NCI-H146 treated with DMSO at 0.1 percent for 48 hours (cell line): ENCODE results near the gene U2SURP.
"Not testable (repeated sequence)": the region's sequence is repeated elsewhere in the genome, so short reads cannot be mapped to it uniquely, and the experiment has no call there.

Source experiments
- DNase-seq: peaks from one replicate; lab custom pipeline; 2025; ENCODE audit not compliant: unreplicated experiment; lab: John Stamatoyannopoulos, UW

The U2SURP gene

DNA sequence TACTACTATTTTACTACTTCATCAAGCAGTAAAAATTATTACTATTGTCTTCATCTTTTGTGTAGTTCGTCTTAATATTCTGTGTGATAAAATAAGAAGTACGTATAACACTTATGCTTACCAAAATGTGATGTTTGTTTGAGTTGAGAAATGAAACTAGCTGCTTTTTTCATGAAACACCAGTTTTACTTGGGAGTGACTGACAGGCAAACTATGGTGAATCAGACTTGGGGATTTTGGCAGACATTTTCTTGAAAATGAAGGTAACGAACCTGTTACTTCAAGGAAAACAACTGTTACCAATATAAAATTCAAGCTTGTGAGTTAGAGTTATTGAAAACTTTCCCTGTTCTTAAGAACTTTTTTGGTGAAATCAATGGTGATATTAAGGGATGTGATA is 10.3 kb downstream of the U2SURP start:
- DNase-seq, result no peak

DNA sequence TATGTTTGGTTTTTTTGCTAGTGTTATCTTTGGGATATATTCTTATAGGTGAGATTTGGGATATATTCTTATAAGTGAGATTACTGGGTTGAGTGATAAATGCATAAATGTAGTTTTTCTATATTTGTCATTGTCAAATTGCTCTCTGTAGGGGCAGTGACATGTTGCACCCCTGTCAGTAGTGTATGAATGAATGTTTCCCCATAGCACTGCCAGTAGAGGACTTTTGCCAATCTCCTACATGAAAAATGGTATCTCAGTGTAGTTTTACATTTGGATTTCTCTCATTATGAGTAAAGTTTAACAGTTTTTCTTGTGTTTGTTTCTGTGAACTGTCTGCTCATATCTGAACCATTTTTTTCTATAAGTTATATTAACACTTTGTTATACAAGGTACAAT is 13.6 kb downstream of the U2SURP start:
- DNase-seq, result no peak

DNA sequence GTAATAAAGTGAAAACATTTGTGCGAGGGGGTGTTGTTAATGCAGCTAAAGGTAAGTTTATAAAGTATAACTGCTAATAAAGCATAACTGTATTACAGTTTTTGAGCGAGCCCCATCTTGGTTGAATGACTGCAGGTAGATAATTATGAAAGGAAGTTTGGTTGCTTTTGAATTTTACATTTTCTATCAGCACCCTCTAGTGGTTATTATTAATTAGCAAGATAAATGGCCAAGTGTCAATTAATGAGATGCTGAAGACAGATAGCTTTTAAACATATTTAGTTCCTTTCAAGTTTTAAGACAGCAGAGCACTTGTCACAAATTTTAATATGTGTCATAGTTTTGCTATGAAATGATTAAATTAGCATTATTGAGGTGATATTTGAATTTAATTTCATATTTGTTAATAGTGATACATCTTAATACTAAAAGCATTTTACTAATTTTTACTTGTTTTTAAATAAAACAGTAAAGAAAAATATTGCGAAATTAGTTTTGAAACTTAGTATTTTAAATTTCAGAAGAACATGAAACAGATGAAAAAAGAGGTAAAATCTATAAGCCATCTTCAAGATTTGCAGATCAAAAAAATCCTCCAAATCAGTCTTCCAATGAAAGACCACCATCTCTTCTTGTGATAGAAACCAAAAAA is 15.1 kb downstream of the U2SURP start:
- peak; percentile 50 for DNase-seq

DNA sequence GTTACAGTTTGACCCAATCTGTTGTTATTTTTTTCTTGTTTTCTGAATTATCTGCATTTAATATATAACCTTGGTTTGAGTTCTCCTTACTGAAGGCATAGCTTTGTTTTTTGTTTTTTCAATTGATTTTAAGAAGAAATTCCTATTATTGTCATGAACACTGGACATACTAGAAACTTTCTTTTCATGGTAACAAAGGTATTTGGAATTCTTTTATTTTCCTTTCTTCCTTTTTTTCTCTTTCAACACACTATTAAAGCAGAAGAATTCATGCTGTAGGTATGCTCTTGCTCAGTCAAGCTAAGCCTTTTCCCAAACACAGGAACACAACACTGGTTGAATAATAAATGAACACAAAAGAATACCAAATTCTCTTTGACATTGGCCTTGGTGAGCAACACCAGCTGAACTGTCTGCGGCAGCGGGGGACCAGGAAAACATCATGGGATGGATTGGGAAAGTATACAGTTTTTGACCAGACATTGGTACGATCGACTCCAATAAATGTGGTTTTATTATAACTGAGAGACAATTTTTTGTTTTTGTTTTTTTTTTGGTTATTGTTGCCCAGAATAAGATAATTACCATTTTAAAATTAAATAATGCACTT is 23.1 kb downstream of the U2SURP start:
- DNase-seq, result no peak

DNA sequence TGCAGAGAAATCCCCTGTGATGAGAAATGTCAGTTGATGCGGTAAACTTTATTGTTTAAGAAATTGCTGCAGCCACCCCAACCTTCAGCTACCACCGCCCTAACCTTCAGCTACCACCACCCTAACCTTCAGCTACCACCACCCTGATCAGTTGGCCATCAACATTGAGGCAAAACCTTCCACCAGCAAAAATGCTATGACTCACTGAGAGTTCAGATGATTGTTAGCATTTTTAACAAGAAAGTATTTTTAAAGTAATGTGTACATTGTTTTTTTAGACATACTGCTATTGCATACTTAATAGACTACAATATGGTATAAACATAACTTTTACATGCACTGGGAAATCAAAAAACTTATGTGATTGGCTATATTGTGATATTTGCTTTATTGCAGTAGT is 30.0 kb downstream of the U2SURP start:
- no peak for DNase-seq

DNA sequence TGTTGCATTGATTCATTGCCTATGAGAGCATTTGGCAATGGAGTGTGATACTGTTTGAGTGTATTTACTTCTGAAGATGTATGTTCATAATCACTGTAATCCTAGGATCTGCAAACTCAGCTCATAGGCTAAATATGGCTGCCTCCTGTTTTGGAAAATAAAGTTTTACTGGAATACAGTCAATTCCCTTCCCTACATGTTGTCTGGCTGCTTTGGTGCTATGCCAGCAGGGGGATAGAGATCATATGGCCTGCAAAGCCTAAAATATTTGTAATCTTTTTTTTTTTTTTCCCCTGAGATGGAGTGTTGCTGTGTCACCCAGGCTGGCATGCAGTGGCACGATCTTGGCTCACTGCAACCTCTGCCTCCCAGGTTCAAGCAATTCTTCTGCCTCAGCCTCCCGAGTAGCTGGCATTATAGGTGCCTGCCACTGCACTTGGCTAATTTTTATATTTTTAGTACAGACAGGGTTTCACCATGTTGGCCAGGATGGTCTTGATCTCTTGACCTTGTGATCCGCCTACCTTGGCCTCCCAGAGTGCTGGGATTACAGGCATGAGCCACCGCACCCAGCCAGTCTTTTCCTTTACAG is 30.5 kb downstream of the U2SURP start:
- DNase-seq, result not testable (repeated sequence)

DNA sequence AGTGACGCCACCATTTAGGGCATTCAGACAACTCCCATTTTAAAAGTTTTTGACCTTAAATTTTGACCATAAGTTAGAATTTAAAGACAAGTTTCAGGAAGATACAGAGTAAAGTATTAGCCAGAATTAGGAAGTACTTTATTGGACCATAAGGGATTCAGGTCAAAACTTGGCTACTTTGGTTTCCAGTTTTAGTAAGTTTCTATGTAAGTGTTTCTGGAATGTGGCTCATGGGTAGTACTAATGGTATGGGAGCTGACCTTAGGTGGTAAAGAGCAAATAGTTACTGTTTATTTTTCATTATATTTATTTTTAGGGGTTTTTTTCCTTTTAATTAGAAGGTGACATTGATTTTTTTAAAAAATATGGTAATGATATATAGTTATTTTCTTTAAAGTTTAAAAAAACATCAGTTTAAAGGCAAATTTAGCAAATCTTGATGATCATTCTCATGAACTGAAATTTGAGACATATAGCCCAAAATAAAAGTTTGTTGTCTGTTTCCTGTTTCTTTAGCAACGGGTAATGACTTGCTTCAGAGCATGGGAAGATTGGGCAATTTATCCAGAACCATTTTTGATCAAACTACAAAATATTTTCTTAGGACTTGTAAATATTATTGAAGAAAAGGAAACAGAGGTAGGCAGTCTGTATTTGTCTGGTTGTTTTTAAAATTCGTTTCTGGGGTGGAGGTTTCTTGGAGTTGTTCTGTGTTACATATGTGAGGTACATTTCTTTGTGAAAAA is 34.3 kb downstream of the U2SURP start:
- no peak for DNase-seq

DNA sequence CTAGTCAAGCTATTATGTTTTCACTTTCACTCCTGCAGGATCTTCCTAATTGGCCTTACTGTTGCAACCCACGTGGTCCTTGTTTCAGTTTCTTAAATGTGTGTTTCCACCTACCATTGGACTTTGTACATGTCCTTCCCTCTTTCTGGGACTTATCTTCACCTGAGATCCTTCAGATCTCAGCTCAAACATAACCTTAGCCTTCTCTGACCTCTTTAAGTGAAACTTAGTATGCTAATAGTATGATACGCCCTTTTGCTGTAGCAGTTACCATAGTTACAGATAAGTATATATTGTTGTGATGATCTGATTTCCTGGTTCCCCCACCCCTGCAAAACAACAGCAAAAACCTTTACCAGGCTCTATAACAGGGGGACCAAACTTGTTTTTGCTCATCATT is 35.2 kb downstream of the U2SURP start:
- DNase-seq, result no peak

DNA sequence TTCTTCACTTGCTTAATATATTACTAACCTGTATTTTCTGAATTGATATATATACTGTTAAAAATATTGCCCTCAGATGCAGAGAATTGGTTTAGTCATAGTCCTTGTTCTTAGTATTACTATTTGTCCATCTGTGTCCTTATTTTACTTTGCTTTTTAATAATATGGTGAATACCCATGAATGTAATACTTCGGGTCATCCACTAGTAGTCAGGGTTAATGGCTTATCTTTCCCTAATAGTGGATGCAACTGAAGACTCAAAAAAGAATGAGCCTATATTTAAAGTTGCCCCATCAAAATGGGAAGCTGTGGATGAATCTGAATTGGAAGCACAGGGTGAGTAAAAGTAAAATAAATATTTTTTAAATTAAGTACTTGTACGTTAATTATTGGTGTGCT is 36.5 kb downstream of the U2SURP start:
- no peak for DNase-seq

DNA sequence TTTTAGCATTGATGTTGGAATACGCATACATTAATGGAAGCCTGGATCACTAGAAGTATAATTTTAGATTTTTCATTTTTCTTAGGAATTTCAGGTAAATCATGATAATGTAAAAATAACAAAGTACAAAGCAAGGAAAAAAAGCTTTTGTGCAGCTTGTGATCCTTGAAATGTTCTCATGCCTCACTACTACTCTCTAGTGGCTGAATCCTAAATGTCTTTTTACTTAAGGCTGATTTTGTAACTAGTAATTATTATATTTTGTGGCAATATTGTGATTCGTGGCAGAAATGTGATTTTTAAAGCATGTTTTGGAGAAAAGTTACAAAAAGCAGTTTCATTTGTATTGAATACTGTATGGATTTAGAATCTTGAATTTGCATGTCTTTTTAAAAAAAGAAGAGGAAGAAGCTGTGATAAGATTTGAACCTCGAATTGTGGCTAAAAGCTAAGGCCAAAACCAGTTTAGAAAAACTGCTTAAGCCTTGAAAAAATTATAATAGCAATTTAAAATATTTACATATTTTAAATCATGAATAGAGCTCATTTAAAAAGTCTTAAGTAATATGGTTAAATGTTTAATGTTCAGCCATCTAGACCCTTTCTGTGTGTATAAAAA is 39.0 kb downstream of the U2SURP start:
- DNase-seq, result peak; percentile 40

DNA sequence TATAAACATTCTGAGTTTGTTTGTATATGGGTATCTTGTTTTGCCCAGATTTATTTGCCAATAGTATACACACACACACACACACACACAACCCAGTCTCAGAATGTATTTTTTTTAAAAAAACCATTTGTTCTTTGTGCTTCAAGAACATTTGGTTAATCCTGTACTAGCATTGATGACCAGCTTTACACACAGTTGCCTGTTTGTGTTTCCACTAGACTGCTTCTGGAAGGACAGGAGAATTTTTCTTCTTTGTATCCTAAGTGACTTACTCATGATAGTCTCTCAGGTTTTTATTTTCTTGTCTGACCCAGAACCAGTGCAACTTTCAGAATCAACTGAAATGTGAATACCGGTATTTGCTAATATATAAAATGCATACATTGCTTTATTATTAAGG is 40.5 kb downstream of the U2SURP start:
- no peak for DNase-seq

DNA sequence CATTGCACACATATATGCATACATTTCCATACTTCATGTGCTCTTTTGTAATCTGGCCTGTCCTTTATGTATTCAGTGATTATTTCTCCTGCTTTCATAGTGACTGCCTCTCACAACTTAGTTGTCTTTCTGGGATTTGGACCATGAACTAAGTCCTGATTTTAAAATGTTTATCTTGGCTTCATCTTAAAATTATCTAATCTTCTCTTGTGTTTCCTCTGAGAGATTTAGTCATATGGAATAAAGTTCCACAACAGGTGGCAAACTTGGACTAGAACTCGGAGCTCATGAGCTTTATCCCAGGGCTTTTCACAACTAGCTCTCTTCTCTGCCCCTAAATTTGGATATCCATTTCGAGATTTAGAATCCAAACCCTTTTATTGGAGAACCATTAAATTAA is 44.3 kb downstream of the U2SURP start:
- no peak for DNase-seq

DNA sequence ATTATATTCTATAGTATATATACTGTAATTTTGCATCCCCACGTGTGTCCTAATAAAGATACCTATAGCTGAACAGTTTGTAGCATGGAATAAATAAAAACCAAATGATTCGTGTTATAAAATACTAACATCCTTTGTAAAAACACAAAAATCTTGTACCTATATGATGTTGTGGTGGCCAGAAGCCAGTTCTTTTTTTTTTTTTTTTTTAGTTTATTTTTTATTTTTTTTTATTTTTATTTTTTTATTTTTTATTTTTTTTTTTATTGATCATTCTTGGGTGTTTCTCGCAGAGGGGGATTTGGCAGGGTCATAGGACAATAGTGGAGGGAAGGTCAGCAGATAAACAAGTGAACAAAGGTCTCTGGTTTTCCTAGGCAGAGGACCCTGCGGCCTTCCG is 44.7 kb downstream of the U2SURP start:
- DNase-seq, result not testable (repeated sequence)

DNA sequence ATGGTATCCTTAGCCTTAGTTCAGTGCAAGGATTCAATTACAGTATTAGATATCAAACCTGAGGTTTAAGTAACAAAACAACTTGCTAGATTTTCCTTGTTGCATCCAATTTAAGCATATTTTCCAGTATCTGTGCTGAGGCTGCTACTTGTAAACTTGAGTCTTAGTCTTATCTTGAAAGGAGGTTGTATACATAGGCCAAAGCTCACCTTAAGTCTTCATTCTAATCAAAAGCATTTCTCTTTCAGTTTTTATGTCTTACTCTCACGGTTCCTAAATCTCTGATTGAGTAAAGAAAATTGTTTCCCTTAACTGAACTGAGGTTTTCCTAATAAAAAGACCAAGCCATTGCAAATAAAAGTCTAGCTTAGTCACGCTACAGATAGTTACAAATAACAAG is 52.6 kb downstream of the U2SURP start:
- DNase-seq, result no peak

DNA sequence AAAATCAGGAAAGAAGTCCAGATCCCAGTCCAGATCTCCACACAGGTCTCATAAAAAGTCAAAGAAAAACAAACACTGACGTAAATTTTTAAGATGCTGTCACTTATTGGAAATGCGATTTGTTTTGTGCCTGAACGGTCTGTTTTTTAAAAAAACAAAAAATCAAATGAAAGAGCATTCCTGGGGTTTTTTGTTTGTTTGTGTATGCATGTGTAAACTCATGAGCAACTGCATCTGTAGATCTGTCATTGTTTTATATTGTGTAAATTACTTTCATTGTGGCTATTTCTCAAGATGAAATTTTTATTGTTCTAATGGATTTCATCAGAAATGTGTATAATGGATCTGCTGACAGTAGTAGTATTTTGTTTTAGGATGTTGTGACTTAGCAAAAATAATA is 55.0 kb downstream of the U2SURP start:
- no peak for DNase-seq

DNA sequence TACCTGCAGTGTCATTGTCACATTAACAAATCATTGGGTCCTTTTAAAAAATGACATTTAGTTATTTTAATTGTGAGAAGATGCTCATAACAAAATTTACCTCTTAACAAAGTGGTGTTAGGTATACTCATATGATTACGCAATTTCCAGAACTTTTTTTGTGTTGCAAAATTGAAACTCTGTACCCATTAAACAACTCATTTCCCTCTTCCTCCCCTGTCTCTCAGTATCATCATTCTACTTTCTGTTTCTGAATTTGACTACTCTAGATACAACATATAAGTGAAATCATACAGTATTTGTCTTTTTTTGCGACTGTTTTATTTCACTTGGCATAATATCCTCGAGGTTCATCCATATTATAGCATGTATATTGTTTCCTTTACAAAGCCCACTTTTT is 59.5 kb downstream of the U2SURP start:
- DNase-seq, result no peak

DNA sequence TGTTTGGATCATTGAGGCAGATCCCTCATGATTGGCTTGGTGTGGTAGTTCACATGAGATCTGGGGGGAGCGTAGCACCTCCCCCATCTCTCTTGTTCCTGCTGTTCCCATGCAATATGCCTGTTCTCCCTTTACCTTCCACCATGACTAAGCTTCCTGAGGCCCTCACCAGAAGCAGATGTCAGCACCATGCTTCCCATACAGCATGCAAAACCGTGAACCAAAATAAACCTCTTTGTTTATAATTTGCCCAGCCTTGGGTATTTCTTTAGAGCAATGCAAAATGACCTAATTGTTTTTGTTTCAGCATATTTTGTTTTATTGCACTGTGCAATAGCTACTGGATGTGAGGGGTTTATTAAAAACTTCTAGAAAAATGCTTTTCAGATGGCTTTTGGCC is 61.6 kb downstream of the U2SURP start:
- DNase-seq, result no peak

DNA sequence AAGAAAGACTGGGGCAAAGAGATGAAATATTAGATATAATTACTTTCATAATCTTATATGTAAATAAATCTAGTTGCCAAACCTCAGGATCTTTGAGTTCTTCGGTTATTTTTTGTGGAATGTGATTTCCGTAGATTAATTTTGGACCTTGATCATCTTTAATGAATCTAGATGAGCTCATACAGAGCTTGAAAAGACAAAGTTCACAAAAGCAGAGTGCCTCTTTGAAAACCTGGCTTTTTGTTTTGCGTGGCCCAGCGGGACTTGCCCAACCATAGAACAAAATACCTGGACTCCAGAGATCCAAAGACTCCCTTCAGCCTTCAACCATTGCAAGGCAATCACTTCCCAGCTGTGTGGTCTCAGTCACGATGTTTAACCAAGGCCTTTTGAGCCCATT is 63.4 kb downstream of the U2SURP start:
- DNase-seq, result no peak

DNA sequence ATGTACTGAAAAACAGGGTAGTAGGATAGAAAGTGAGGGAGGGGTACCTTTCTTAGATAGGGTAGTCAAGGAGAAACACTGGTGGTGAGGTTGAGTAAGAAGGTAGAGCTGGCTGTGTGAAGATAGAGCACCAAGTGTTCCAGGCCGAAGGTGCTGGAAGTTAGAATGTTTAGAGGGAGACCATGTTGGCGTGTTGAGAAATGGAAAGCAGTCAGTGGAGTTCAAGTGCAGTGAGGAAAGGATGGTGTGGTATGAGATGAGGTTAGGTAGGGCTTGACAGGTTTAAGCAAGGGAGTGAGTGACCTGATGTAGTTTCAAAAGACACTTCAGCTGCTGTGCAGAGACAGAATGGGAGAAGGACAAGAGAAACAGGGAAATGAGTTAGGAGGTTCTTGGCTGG is 64.0 kb downstream of the U2SURP start:
- DNase-seq, result no peak

DNA sequence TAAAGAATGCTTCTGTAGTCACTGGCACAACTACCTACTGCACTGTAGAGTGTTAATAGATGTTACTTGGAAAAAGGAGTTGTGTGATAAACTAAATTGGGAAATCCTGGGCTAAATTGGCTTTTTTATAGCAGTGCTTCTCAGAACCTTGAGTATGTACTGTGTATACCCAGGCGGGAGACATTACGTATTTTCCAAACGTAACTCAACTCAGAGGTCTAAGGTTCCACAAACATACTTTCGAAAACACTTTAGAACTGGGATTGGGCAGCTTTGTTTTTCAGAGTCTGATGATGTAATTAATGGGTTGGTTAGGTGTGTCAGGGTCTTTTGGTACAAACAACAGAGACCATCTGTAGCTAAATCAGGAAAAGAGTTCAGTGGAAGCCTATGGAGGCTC is 64.7 kb downstream of the U2SURP start:
- DNase-seq, result no peak

DNA sequence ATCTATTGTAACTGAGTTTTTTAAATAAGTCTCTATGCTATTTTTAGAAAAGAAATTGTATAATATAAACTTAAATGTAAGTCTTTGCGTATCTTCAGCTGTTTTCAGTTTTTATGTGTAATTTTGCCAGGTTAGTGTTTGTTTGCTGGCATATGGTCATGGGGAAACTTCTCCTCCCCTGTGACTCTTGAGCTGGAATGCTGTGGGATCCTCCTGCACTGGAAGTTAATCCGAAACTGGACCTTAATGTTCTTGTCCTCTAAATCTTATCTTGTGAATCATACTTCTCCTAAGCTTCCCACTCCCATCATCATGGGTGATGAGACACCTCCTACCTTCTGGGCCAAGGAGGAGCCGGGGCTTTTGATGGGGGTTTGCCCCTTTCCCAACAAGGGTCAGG is 65.8 kb downstream of the U2SURP start:
- DNase-seq, result no peak

DNA sequence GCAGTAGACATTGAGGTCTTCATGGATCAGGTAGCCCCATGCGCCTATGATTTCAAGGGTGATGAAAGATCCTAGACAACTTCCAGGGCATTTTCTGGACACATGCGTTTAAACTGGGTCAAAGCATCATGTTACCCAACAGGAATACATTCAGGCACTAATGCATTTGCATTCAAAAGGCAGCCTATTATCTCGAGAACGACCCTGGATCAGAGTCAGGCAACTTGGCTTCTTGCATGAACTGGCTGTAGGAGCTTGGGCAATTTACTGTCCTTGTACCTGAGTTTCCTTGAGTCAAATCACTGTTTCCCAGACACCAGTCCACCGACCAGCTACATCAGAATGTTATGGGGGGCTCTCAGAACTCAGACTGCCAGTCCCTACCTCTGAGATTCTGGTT is 66.7 kb downstream of the U2SURP start:
- DNase-seq, result no peak
